Posterior vena cava (tissue), 2 donors: ENCODE measurements around the gene NDUFA11. TPM values are rescaled to one million over a fixed set of nuclear protein-coding genes. Genes with fewer than 3 reads are reported as not detected.
"Not testable (repeated sequence)": the region's sequence is repeated elsewhere in the genome, so short reads cannot be mapped to it uniquely, and the experiment has no call there.

Experiments
- DNase-seq: peaks from one replicate; pipeline ENCODE4 v3.0.0-alpha.2; 2020; ENCODE audit warnings: low spot score
- intact Hi-C, 2 donors: fragments of 100-400 bp; cut with DNase I; formaldehyde crosslinking; loops; one replicate each; pipeline versions ENCODE4 v1.14.1 to v1.14.2; 2022 to 2023
- total RNA-seq, 2 donors: library from RNA; stranded (reverse); fragmentation: NEBNext Ultra II Directional; extraction: Animal tissue kit (Norgen Biotek cat#: 25700); gene quantifications; one replicate each; pipeline ENCODE4 v1.2.1, GENCODE V29; 2021
- donor health status: DM: yes; HTN: yes; CAD: no.
- donor health status: DM: yes; HTN: yes; CAD: no.

NDUFA11 gene
- total RNA-seq, 2 donors from 2014 or later, result 161 to 193 TPM

- no peak for DNase-seq
- intact Hi-C loops, result no loop called here
Measured at GRCh38 chr19:5873617-5874199, 29.9 kb downstream of the NDUFA11 start.

GRCh38 chr19:5870986-5871394 lies 32.6 kb downstream of the NDUFA11 start:
- intact Hi-C loops, result no loop called here

GRCh38 chr19:5867201-5868136 lies 36.1 kb downstream of the NDUFA11 start:
- intact Hi-C loops, result no loop called here
- DNase-seq, result no peak

More at GRCh38 chr19:5870986-5871394, 32.6 kb downstream of the NDUFA11 start:
- DNase-seq, result no peak

GRCh38 chr19:5865772-5866171 lies 37.8 kb downstream of the NDUFA11 start:
- DNase-seq, result no peak
- intact Hi-C loops, result no loop called here

GRCh38 chr19:5864725-5865486 lies 38.7 kb downstream of the NDUFA11 start:
- DNase-seq, result no peak
- intact Hi-C loops, result no loop called here

- intact Hi-C loops, result no loop called here
- no peak for DNase-seq
Measured at GRCh38 chr19:5864013-5864720, 39.4 kb downstream of the NDUFA11 start.

GRCh38 chr19:5863030-5863665 lies 40.4 kb downstream of the NDUFA11 start:
- intact Hi-C loops, result no loop called here
- DNase-seq, result no peak

GRCh38 chr19:5857203-5858081 lies 46.1 kb downstream of the NDUFA11 start:
- intact Hi-C loops, result no loop called here
- no peak for DNase-seq

- intact Hi-C loops, DNase-seq: not testable (repeated sequence)
Measured at GRCh38 chr19:5855151-5855550, 48.4 kb downstream of the NDUFA11 start.

GRCh38 chr19:5854121-5854520 lies 49.5 kb downstream of the NDUFA11 start:
- DNase-seq, intact Hi-C loops: not testable (repeated sequence)

- no peak for DNase-seq
- intact Hi-C loops, result no loop called here
Measured at GRCh38 chr19:5851302-5851701, 52.3 kb downstream of the NDUFA11 start, which contains the start of gene FUT3. TSS of gene FUT3 (minus strand) at chr19:5851449.

- DNase-seq, result no peak
Measured at GRCh38 chr19:5850743-5851293, 52.8 kb downstream of the NDUFA11 start.

GRCh38 chr19:5850189-5850588 lies 53.4 kb downstream of the NDUFA11 start:
- intact Hi-C loops, result no loop called here

More at GRCh38 chr19:5850743-5851293, 52.8 kb downstream of the NDUFA11 start:
- intact Hi-C loops, result no loop called here

GRCh38 chr19:5848621-5849020 lies 55.0 kb downstream of the NDUFA11 start:
- DNase-seq, intact Hi-C loops: not testable (repeated sequence)

More at GRCh38 chr19:5850189-5850588, 53.4 kb downstream of the NDUFA11 start:
- DNase-seq, result no peak

GRCh38 chr19:5847846-5848245 lies 55.7 kb downstream of the NDUFA11 start:
- DNase-seq, intact Hi-C loops: not testable (repeated sequence)
